H9 (cell line): Measurements from ENCODE around the gene GNAS-AS1. TPM values are rescaled to one million over a fixed set of nuclear protein-coding genes. Genes with fewer than 3 reads are reported as not detected.

ENCODE experiments used
- DNase-seq: peaks from one replicate; pipeline ENCODE4 v3.0.0-alpha.2; 2017
- H2AFZ ChIP-seq: one replicate; pipeline ENCODE4 v1.6.1; 2013; ENCODE audit warnings: mild to moderate bottlenecking, low read length, control low read depth, moderate library complexity
- H2AK5ac ChIP-seq: 2 replicates; pipeline ENCODE4 v1.6.1; 2013; ENCODE audit warnings: low read length, control low read depth, mixed read lengths; ENCODE audit not compliant: insufficient read length
- H2BK120ac ChIP-seq: one replicate; pipeline ENCODE4 v1.6.1; 2013; ENCODE audit warnings: low read depth, mild to moderate bottlenecking, low read length, control low read depth, inconsistent platforms; ENCODE audit not compliant: poor library complexity, severe bottlenecking
- H2BK12ac ChIP-seq: 2 replicates; pipeline ENCODE4 v1.6.1; 2013; ENCODE audit warnings: low read length, control low read depth, mixed read lengths, low read depth; ENCODE audit not compliant: insufficient read length
- H2BK15ac ChIP-seq: 2 replicates; pipeline ENCODE4 v1.6.1; 2013; ENCODE audit warnings: low read depth, low read length, control low read depth
- H2BK20ac ChIP-seq: one replicate; pipeline ENCODE4 v1.6.1; 2013; ENCODE audit warnings: low read depth, mild to moderate bottlenecking, low read length, control low read depth, inconsistent platforms; ENCODE audit not compliant: poor library complexity, severe bottlenecking
- H2BK5ac ChIP-seq: 2 replicates; pipeline ENCODE4 v1.6.1; 2013; ENCODE audit warnings: low read length, control low read depth, mixed read lengths; ENCODE audit not compliant: insufficient read length
- H3K14ac ChIP-seq: 2 replicates; pipeline ENCODE4 v1.6.1; 2013; ENCODE audit warnings: low read length, control low read depth; ENCODE audit not compliant: insufficient read depth
- H3K18ac ChIP-seq: 2 replicates; pipeline ENCODE4 v1.6.1; 2013; ENCODE audit warnings: low read depth, mild to moderate bottlenecking, mixed read lengths, low read length, control low read depth; ENCODE audit not compliant: insufficient read length
- H3K23ac ChIP-seq: 2 replicates; pipeline ENCODE4 v1.6.1; 2013; ENCODE audit warnings: low read length, control low read depth, mixed read lengths, low read depth; ENCODE audit not compliant: insufficient read length
- H3K23me2 ChIP-seq: 2 replicates; pipeline ENCODE4 v1.6.1; 2013; ENCODE audit warnings: low read depth, mild to moderate bottlenecking, mixed read lengths, low read length, control low read depth; ENCODE audit not compliant: insufficient read length, poor library complexity, severe bottlenecking
- H3K27ac ChIP-seq: 2 replicates; pipeline ENCODE4 v1.5.1; 2013; ENCODE audit warnings: low read length, control low read depth, mixed read lengths, low read depth; ENCODE audit not compliant: insufficient read length
- H3K27me3 ChIP-seq: 2 replicates; pipeline ENCODE4 v1.6.1; 2013; ENCODE audit warnings: low read length, control low read depth, inconsistent platforms; ENCODE audit not compliant: insufficient read depth
- H3K4ac ChIP-seq: 2 replicates; pipeline ENCODE4 v1.6.1; 2013; ENCODE audit warnings: low read depth, mild to moderate bottlenecking, control low read depth, inconsistent platforms, low read length, moderate library complexity
- H3K4me1 ChIP-seq: 2 replicates; pipeline ENCODE4 v1.6.1; 2013; ENCODE audit warnings: low read length, control low read depth, inconsistent platforms; ENCODE audit not compliant: insufficient read depth
- H3K4me2 ChIP-seq: 2 replicates; pipeline ENCODE4 v1.6.1; 2013; ENCODE audit warnings: low read length, control low read depth, mixed read lengths; ENCODE audit not compliant: insufficient read length, insufficient read depth
- H3K56ac ChIP-seq: 2 replicates; pipeline ENCODE4 v1.6.1; 2013; ENCODE audit warnings: low read depth, mild to moderate bottlenecking, mixed read lengths, low read length, control low read depth; ENCODE audit not compliant: insufficient read length
- H3K79me1 ChIP-seq: 2 replicates; pipeline ENCODE4 v1.6.1; 2013; ENCODE audit warnings: low read depth, mild to moderate bottlenecking, moderate library complexity, low read length, control low read depth, inconsistent platforms; ENCODE audit not compliant: insufficient read depth, poor library complexity, severe bottlenecking
- H3K79me2 ChIP-seq: 2 replicates; pipeline ENCODE4 v1.6.1; 2013; ENCODE audit warnings: low read length, control low read depth, inconsistent platforms; ENCODE audit not compliant: insufficient read depth
- H3K9ac ChIP-seq: 2 replicates; pipeline ENCODE4 v1.6.1; 2013; ENCODE audit warnings: low read length, control low read depth, mixed read lengths; ENCODE audit not compliant: insufficient read length; ENCODE audit errors: extremely low read depth
- H3K9me3 ChIP-seq: one replicate; pipeline ENCODE4 v1.6.1; 2013; ENCODE audit warnings: low read depth, low read length, inconsistent platforms; ENCODE audit not compliant: control insufficient read depth
- H3T11ph ChIP-seq: one replicate; pipeline ENCODE4 v1.6.1; 2013; ENCODE audit warnings: mild to moderate bottlenecking, low read length, control low read depth, inconsistent platforms
- H4K20me1 ChIP-seq: one replicate; pipeline ENCODE4 v1.6.1; 2013; ENCODE audit not compliant: control insufficient read depth, insufficient read length, insufficient read depth
- H4K5ac ChIP-seq: 2 replicates; pipeline ENCODE4 v1.6.1; 2013; ENCODE audit warnings: low read depth, mild to moderate bottlenecking, mixed read lengths, low read length, control low read depth; ENCODE audit not compliant: insufficient read length
- H4K8ac ChIP-seq: replicated peaks from 2 replicates; pipeline ENCODE4 v1.6.1; 2013; ENCODE audit warnings: low read length, control low read depth, mixed read lengths, low read depth; ENCODE audit not compliant: insufficient read length
- H4K91ac ChIP-seq: 2 replicates; pipeline ENCODE4 v1.6.1; 2013; ENCODE audit warnings: low read depth, mild to moderate bottlenecking, moderate library complexity, mixed read lengths, low read length, control low read depth; ENCODE audit not compliant: insufficient read length
- H3K27ac Mint-ChIP-seq, 3 experiments: 2 replicates in 2 of 3; 3 replicates in 1 of 3; pipeline ENCODE4 v1.8.0; 2020 to 2021; ENCODE audit warnings: mixed read lengths in 3 of 3, mild to moderate bottlenecking in 1 of 3, moderate library complexity in 1 of 3
- H3K27me3 Mint-ChIP-seq: 2 replicates; pipeline ENCODE4 v1.8.0; 2021; ENCODE audit warnings: low read depth, mild to moderate bottlenecking, moderate library complexity, mixed read lengths
- H3K36me3 Mint-ChIP-seq, 3 experiments: 2 replicates in 2 of 3; 3 replicates in 1 of 3; pipeline ENCODE4 v1.8.0; 2020 to 2021; ENCODE audit warnings: low read depth in 3 of 3, mixed read lengths in 3 of 3; ENCODE audit not compliant: insufficient read depth in 1 of 3
- H3K4me1 Mint-ChIP-seq, 2 experiments: 2 replicates each; pipeline ENCODE4 v1.8.0; 2020; ENCODE audit warnings: mixed read lengths in 2 of 2
- H3K4me3 Mint-ChIP-seq, 2 experiments: 2 replicates in 1 of 2; 3 replicates in 1 of 2; pipeline ENCODE4 v1.8.0; 2020 to 2021; ENCODE audit warnings: mild to moderate bottlenecking in 2 of 2, mixed read lengths in 2 of 2, moderate library complexity in 1 of 2
- H3K9me3 Mint-ChIP-seq, 2 experiments: 2 replicates in 1 of 2; 3 replicates in 1 of 2; pipeline ENCODE4 v1.8.0; 2020; ENCODE audit warnings: mild to moderate bottlenecking in 2 of 2, mixed read lengths in 2 of 2, moderate library complexity in 1 of 2
- WGBS: extraction: QIAGEN DNeasy Blood & Tissue Kit; methylation state at CpG from one replicate; pipeline ENCODE4 v1.1.7; 2013; ENCODE audit warnings: missing lambda C conversion rate, low lambda C conversion rate, mixed read lengths; ENCODE audit not compliant: insufficient read length; ENCODE audit errors: extremely low coverage; 5-methylcytosine and 5-hydroxymethylcytosine counted together
- total RNA-seq: library from RNA; stranded (reverse); gene quantifications from 2 replicates; pipeline ENCODE4 v1.2.1, GENCODE V29; 2021
- TF ChIP-seq, protein P1 (sequence below): fragments of 200-600 bp; sonication (generic); conservative IDR thresholded peaks from 3 replicates; pipeline ENCODE4 v1.8.0; 2021; ENCODE audit warnings: antibody characterized with exemption, mild to moderate bottlenecking

Gene GNAS-AS1
- total RNA-seq, 1 experiment from 2014 or later = 11.3 TPM

GRCh38 chr20:58778760-58779159 lies 71.9 kb downstream of the GNAS-AS1 start:
- Histone ChIP-seq H4K20me1 (no peaks in the 10 kb centered on the region), H2BK15ac (no peak overlapping the region), H3K27ac (no peak overlapping the region), H3K4me2 (no peak overlapping the region), H4K91ac (no peak overlapping the region), H3K79me2 (no peaks in the 10 kb centered on the region), H4K5ac (no peak overlapping the region), H3K27me3 (no peaks in the 10 kb centered on the region; the same call in 1 of the 2 replicates), H3K4me1 (no peaks in the 10 kb centered on the region), H3K79me1 (no peaks in the 10 kb centered on the region), H3K23ac (no peak overlapping the region), H3K9ac (no peak overlapping the region), H3K18ac (no peak overlapping the region), H3K4ac (no peak overlapping the region), H3K14ac (no peak overlapping the region), H3K23me2 (no peaks in the 10 kb centered on the region), H2BK20ac (no peak overlapping the region), H2AK5ac (no peak overlapping the region), H4K8ac (no peak overlapping the region), H2AFZ (no peak overlapping the region), H2BK120ac (no peak overlapping the region), H2BK5ac (no peak overlapping the region), H3T11ph (no peak overlapping the region), H3K9me3 (no peaks in the 10 kb centered on the region), H2BK12ac (no peak overlapping the region), H3K56ac (no peak overlapping the region)
- DNase-seq = no peak
- peaks cover 16 to 23% of the 10 kb centered on the region in 2 experiments for H3K4me1 Mint-ChIP-seq
- H3K4me3 Mint-ChIP-seq = no peak overlapping the region
- no peaks in the 10 kb centered on the region; a peak in 1 of 7 replicates for H3K36me3 Mint-ChIP-seq
- H3K27ac Mint-ChIP-seq = no peak overlapping the region
- no peaks in the 10 kb centered on the region; a peak in 1 of 5 replicates for H3K9me3 Mint-ChIP-seq
- TF ChIP-seq, protein P1, sequence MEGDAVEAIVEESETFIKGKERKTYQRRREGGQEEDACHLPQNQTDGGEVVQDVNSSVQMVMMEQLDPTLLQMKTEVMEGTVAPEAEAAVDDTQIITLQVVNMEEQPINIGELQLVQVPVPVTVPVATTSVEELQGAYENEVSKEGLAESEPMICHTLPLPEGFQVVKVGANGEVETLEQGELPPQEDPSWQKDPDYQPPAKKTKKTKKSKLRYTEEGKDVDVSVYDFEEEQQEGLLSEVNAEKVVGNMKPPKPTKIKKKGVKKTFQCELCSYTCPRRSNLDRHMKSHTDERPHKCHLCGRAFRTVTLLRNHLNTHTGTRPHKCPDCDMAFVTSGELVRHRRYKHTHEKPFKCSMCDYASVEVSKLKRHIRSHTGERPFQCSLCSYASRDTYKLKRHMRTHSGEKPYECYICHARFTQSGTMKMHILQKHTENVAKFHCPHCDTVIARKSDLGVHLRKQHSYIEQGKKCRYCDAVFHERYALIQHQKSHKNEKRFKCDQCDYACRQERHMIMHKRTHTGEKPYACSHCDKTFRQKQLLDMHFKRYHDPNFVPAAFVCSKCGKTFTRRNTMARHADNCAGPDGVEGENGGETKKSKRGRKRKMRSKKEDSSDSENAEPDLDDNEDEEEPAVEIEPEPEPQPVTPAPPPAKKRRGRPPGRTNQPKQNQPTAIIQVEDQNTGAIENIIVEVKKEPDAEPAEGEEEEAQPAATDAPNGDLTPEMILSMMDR = no peak
- no CpG with 5 or more reads among the region's 9 CpGs for WGBS
- peaks cover 29% of the 10 kb centered on the region for H3K27me3 Mint-ChIP-seq
